ENCODE results near the gene USP46.

- TF ChIP-seq CTCF (IDR thresholded peaks at IDR 0.05 in 8 of 11, conservative IDR thresholded peaks at IDR 0.05 in 3 of 11): no peak
- no peak for TF ChIP-seq POLR2A (IDR thresholded peaks at IDR 0.05)
These were observed 42.1 kb upstream of the USP46 start for GRCh38 chr4:52701207-52701606.

Measured in spleen (tissue), 7 donors.